Measurements from ENCODE around the gene C4orf54.

C4orf54 gene

DNA sequence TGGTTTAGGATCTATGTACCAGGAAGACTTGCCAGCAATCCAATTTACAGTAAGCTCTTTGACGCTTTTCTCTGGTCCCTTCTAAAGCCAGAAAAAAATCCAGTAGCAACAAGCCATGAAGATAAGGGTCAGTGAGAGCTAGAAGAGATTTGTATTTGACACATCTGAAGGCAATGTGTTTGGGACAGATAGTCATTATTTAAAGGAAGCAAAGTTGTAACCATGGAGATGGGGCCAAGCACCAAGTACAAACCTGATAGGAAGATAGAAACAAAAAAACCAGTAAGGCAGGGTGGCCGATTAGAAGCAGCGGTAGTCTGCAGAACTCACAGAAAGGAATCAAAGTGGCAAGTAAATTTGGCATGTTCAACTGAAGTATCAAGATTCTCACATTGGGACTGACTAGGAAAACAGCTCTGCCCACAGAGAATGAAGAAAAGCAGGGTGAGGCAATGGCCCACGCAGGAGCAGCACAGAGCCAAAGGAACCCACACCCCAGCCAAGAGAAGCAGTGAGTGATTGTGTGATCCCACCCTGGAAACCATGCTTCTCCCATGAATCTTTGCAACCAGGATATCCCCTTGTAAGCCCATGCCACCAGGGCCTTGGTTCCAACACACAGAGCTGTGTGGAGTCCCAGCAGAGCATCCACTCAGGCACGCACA lies 12.9 kb upstream of the C4orf54 start:
- no peaks in the 10 kb centered on the region for H3K9me2 ChIP-seq (replicated peaks; ENCODE audit: insufficient read depth, low read length)
- no peaks in the 10 kb centered on the region for H3K36me3 ChIP-seq (replicated peaks; ENCODE audit: insufficient read depth, low read length)
- no peak overlapping the region for H3K4me3 ChIP-seq (ENCODE audit: low read length)
- no peak overlapping the region for H3K27ac ChIP-seq (ENCODE audit: low read length)
- H4K20me1 ChIP-seq (ENCODE audit: insufficient read depth, low read length), result no peaks in the 10 kb centered on the region
- H2AFZ ChIP-seq (ENCODE audit: low read length), result no peak overlapping the region
- H3K27me3 ChIP-seq (replicated peaks; ENCODE audit: insufficient read depth, low read length), result no peaks in the 10 kb centered on the region
- DNase-seq, result no peak
- H3K9ac ChIP-seq (ENCODE audit: low read length), result no peak overlapping the region
- H3K4me2 ChIP-seq (ENCODE audit: low read depth, low read length), result no peak overlapping the region
- no peaks in the 10 kb centered on the region for H3K79me2 ChIP-seq (ENCODE audit: low read length)
- no peaks in the 10 kb centered on the region for H3K4me1 ChIP-seq (ENCODE audit: low read length)
- H3F3A ChIP-seq (ENCODE audit: insufficient read depth, low read length), result no peaks in the 10 kb centered on the region
- TF ChIP-seq EZH2phosphoT487 (IDR thresholded peaks at IDR 0.05; ENCODE audit: low read length) (no peak), EZH2 (optimal IDR thresholded peaks at IDR 0.05; ENCODE audit: low read depth, low read length) (no peak)
- TF ChIP-seq, protein P1, sequence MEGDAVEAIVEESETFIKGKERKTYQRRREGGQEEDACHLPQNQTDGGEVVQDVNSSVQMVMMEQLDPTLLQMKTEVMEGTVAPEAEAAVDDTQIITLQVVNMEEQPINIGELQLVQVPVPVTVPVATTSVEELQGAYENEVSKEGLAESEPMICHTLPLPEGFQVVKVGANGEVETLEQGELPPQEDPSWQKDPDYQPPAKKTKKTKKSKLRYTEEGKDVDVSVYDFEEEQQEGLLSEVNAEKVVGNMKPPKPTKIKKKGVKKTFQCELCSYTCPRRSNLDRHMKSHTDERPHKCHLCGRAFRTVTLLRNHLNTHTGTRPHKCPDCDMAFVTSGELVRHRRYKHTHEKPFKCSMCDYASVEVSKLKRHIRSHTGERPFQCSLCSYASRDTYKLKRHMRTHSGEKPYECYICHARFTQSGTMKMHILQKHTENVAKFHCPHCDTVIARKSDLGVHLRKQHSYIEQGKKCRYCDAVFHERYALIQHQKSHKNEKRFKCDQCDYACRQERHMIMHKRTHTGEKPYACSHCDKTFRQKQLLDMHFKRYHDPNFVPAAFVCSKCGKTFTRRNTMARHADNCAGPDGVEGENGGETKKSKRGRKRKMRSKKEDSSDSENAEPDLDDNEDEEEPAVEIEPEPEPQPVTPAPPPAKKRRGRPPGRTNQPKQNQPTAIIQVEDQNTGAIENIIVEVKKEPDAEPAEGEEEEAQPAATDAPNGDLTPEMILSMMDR (IDR thresholded peaks at IDR 0.05; ENCODE audit: low read length), result no peak
- H3K9me3 ChIP-seq (replicated peaks; ENCODE audit: insufficient read depth, low read length), result no peaks in the 10 kb centered on the region

DNA sequence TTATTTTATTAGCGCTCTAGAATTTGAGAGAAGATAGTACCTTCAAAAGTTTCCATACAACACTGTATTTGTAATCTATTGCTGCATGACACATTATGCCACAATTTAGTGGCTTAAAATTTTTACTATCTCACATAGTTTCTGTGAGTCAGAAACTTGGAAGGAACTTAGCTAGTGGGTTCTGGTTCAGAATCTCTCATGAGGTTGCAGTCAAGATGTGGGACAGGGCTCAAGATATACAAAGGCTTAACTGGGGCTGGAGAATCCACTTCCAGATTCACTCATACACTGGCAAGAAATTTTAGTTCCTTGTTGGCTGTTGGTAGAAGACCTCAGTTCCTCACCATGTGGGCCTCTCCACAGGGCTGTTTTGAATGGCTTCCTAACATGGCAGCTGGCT lies 11.5 kb upstream of the C4orf54 start:
- Histone ChIP-seq H3K4me1 (ENCODE audit: low read length) (no peaks in the 10 kb centered on the region), H3K27ac (ENCODE audit: low read length) (no peak overlapping the region), H3K9ac (ENCODE audit: low read length) (no peak overlapping the region), H2AFZ (ENCODE audit: low read length) (no peak overlapping the region), H4K20me1 (ENCODE audit: insufficient read depth, low read length) (no peaks in the 10 kb centered on the region), H3F3A (ENCODE audit: insufficient read depth, low read length) (no peaks in the 10 kb centered on the region), H3K9me2 (replicated peaks; ENCODE audit: insufficient read depth, low read length) (no peaks in the 10 kb centered on the region), H3K4me2 (ENCODE audit: low read depth, low read length) (no peak overlapping the region), H3K9me3 (replicated peaks; ENCODE audit: insufficient read depth, low read length) (no peaks in the 10 kb centered on the region), H3K27me3 (replicated peaks; ENCODE audit: insufficient read depth, low read length) (no peaks in the 10 kb centered on the region), H3K79me2 (ENCODE audit: low read length) (no peaks in the 10 kb centered on the region), H3K4me3 (ENCODE audit: low read length) (no peak overlapping the region), H3K36me3 (replicated peaks; ENCODE audit: insufficient read depth, low read length) (no peaks in the 10 kb centered on the region)
- DNase-seq, result no peak
- TF ChIP-seq, protein P1 (IDR thresholded peaks at IDR 0.05; ENCODE audit: low read length), result no peak
- no peak for TF ChIP-seq EZH2 (optimal IDR thresholded peaks at IDR 0.05; ENCODE audit: low read depth, low read length)
- no peak for TF ChIP-seq EZH2phosphoT487 (IDR thresholded peaks at IDR 0.05; ENCODE audit: low read length)

DNA sequence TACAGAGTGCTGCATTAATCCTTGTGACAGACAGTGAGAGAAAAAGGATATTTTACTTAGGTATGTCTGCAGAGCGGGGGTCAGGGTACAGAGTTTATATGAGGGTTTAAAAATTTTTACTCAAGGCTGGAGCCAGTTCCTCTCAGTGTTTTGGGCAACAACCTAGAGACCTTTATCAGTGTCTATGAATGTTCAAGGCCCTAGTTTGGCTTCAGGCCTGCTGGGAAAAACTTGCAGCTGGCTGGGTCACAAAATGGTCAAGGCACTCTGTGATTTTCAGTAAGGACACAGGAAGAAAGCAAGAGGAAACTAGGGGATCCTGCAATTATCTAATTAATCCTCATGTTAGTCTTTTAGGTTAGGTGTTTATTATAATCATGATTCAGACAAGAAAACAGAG lies 10.8 kb upstream of the C4orf54 start:
- H2AFZ ChIP-seq (ENCODE audit: low read length), result no peak overlapping the region
- no peaks in the 10 kb centered on the region for H3K9me3 ChIP-seq (replicated peaks; ENCODE audit: insufficient read depth, low read length)
- no peaks in the 10 kb centered on the region for H3K79me2 ChIP-seq (ENCODE audit: low read length)
- H3K9me2 ChIP-seq (replicated peaks; ENCODE audit: insufficient read depth, low read length), result no peaks in the 10 kb centered on the region
- DNase-seq, result no peak
- no peak overlapping the region for H3K9ac ChIP-seq (ENCODE audit: low read length)
- H3K27me3 ChIP-seq (replicated peaks; ENCODE audit: insufficient read depth, low read length), result no peaks in the 10 kb centered on the region
- no peaks in the 10 kb centered on the region for H3K36me3 ChIP-seq (replicated peaks; ENCODE audit: insufficient read depth, low read length)
- H3F3A ChIP-seq (ENCODE audit: insufficient read depth, low read length), result no peaks in the 10 kb centered on the region
- no peak overlapping the region for H3K4me2 ChIP-seq (ENCODE audit: low read depth, low read length)
- TF ChIP-seq, protein P1 (IDR thresholded peaks at IDR 0.05; ENCODE audit: low read length), result no peak
- TF ChIP-seq EZH2phosphoT487 (IDR thresholded peaks at IDR 0.05; ENCODE audit: low read length), result no peak
- no peak for TF ChIP-seq EZH2 (optimal IDR thresholded peaks at IDR 0.05; ENCODE audit: low read depth, low read length)
- H3K4me3 ChIP-seq (ENCODE audit: low read length), result no peak overlapping the region
- no peaks in the 10 kb centered on the region for H4K20me1 ChIP-seq (ENCODE audit: insufficient read depth, low read length)
- no peaks in the 10 kb centered on the region for H3K4me1 ChIP-seq (ENCODE audit: low read length)
- H3K27ac ChIP-seq (ENCODE audit: low read length), result no peak overlapping the region

All from MM.1S (cell line).